Astrocyte of the cerebellum (primary cell): ENCODE measurements around the gene LRTM1.

Experiments used
- DNase-seq: peaks from one replicate; pipeline ENCODE4 v3.0.0-alpha.2; 2011; ENCODE audit warnings: low read depth
- H3K4me3 ChIP-seq: 2 replicates; pipeline ENCODE4 v1.5.1; 2011; ENCODE audit warnings: mild to moderate bottlenecking, low read depth, low read length, moderate library complexity
- in situ Hi-C: cut with HindIII; loops from 2 replicates; pipeline ENCODE4 v1.10.0; 2017; ENCODE audit warnings: low sequenced_read_pairs
- TF ChIP-seq, protein P1 (sequence below): IDR thresholded peaks from 2 replicates; pipeline ENCODE4 v1.5.1; 2012; ENCODE audit warnings: low read length, low read depth, moderate library complexity, mild to moderate bottlenecking; ENCODE audit errors: missing control alignments

The LRTM1 gene

DNA sequence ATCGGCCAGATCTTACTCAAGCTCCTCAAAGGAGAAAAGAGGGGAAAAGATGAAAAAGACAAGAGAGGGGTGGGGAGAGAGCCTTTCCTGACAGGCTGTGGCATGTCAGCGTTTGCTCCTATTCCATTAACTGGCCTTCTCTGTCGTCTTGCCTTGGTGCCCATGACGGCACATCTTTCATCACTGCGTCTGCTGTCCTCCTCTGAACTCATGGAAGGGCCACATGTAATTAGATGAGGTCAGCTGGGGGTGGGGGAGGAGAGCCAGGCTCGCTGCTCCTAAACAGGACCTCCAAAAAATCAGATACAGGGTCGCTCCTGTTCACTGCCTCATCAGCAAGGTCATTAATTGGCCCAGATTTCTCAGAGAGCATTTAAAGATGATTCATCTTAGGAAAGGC lies 49.7 kb downstream of the LRTM1 start:
- TF ChIP-seq, protein P1, sequence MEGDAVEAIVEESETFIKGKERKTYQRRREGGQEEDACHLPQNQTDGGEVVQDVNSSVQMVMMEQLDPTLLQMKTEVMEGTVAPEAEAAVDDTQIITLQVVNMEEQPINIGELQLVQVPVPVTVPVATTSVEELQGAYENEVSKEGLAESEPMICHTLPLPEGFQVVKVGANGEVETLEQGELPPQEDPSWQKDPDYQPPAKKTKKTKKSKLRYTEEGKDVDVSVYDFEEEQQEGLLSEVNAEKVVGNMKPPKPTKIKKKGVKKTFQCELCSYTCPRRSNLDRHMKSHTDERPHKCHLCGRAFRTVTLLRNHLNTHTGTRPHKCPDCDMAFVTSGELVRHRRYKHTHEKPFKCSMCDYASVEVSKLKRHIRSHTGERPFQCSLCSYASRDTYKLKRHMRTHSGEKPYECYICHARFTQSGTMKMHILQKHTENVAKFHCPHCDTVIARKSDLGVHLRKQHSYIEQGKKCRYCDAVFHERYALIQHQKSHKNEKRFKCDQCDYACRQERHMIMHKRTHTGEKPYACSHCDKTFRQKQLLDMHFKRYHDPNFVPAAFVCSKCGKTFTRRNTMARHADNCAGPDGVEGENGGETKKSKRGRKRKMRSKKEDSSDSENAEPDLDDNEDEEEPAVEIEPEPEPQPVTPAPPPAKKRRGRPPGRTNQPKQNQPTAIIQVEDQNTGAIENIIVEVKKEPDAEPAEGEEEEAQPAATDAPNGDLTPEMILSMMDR, result no peak
- no peak for DNase-seq
- in situ Hi-C loops, result no loop called here
- no peak overlapping the region for H3K4me3 ChIP-seq

DNA sequence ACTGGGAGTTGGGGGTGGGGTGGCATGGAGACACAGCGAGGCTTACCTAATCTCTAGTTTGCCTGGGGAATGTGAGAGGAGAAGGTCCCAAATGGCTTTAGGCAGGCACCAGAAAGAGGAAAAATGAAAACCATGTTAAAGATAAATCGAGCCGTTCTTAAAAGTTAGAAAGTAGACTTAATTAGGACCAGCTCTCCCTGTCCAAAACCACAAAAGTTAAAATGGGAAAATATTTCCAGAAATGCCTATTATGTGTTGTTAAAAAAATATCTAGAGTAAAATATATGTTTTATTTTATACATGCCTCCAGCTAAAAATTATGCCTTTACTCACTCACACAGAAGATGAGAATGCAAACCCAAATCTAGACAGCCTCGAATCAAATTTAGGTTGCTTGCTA lies 50.1 kb downstream of the LRTM1 start:
- no peak for DNase-seq
- TF ChIP-seq, protein P1, result no peak
- H3K4me3 ChIP-seq, result no peak overlapping the region
- in situ Hi-C loops, result no loop called here

DNA sequence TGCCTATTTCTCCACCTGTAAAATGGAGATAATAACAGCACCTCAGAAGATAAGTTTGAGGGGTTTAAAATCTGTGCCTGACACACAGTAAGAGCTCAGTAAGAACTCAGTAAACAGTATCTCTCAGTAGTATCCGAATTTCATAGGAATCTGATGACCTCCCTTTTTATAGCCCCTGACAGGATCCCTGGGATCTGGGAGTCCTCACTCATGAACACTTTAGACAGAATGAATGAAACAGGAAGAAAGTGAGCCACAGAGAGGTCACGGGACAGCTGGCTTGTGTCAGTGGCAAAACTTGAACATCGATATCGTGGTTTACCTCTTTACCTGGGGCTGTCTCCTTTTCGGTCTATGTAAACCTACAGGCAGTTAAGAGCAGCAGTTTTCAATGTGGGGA lies 51.2 kb downstream of the LRTM1 start:
- in situ Hi-C loops, result no loop called here
- TF ChIP-seq, protein P1, result no peak
- H3K4me3 ChIP-seq, result no peak overlapping the region
- DNase-seq, result no peak

DNA sequence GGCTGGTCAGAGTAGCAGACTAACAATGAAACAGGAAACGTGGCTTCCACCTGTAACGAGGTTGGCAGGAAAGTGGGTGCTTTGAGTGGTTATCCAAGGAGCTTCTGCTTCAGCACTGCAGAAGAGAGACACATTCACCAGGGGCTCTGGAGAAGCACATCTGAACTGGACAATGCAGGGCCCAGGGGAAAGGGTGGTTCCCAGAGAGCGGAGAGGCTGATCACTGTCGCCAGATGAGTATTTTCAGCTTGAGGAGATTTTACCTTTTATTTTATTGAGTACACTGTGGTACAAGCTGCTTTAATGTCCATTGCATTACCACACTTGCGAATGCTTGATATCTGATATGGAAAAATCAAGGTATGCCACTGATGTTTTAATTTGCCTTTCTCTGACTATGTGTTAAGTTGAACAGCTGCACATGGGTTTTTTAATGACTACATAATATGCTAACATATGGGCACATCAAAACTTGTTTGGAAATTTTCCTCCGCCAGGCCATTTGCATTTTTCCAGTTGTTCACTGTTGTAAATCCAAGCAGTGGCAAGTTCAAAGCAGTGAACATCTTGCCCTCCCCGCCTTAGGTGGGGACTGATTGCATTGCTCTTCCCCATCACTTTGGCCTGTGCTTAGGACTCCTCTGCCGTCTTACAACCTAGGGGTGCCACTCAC lies 52.1 kb downstream of the LRTM1 start:
- TF ChIP-seq, protein P1, result no peak

DNA sequence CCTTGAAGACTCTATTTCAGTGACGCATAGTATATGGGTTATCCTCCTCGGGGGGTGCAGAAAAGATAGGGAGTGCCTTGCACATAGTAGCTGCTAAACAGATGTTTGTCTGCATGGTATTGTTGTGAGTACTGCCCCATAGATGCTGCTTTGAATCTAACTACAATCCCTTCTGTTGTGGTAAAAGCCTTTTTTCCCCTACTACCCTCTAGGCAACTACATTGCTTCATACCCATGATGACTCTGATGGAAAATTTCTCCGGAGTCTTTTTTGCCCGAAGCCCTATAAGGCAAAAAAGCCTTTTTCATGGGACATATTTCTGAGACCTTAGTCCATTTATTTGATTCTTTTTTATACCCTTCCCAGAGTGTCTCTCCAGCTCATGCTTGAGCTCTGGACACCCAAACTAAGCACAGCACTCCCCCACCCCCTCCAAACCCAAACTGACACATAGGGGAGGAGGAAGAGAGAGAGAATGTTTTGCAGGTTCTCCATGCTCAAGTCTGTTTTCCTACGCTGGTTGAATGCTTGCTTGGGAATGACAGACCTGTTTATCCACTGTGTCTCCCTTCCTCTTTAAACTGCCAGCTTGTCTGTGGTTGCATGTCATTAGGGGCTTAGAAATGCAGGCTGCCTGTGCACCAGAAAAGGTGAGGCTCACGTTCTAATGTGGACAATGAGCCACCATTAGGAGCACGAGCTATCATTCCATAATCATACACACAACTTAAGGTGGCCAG lies 52.9 kb downstream of the LRTM1 start:
- no peak overlapping the region for H3K4me3 ChIP-seq
- TF ChIP-seq, protein P1, result no peak
- in situ Hi-C loops, result loop anchor here (25.0 kb wide), 2 partner anchors 612 to 862 kb away; partner anchors contain the start of gene WNT5A
- DNase-seq, result no peak

More for the DNA sequence above, 52.1 kb downstream of the LRTM1 start:
- in situ Hi-C loops, result no loop called here
- DNase-seq, result no peak
- no peak overlapping the region for H3K4me3 ChIP-seq

DNA sequence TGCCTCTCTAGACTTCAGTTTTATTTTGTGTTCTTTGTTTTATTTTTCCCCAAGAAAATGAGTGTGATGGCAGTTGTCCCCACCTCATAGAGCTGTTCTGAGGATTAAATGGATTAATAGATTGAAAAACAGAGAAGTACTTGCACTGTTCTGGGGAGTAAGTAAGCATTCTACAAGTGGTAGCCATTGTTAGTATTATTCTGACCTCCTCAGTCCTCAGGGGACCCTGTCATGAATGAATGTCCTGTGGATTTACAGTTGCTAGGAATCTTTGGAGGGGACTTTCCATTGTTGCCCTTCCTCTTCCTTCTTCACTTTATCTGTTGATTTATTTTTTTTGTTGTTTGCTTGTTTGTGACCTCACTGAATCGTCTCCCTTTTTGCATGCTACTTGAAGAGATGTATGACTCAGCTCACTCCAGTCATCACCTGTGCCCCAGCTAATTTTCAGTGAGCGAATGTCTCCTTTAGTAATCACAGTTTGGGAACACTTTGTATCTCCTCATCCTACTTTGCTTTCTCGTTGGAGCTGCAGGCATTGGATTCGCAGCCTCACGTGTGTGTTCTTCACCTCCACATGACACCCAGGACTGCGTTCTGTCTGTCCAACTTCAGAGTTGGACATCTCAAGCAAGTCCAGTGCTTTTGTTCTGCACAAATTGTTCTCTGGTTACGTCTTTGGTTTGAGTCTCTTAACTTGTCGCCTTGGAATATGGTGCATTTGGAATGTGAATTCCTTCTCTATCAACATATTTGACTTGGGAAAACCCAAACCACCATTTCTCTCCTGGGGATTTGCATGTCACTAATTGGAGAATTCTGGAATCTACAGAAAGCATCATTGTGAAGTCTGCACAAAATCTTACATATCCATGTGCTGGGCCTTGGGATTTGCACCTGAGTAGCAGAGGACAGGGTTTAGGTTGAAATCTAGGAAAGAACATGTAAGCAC lies 54.5 kb downstream of the LRTM1 start:
- in situ Hi-C loops, result loop anchor here (25.0 kb wide), 2 partner anchors 614 to 864 kb away; partner anchors contain the start of gene WNT5A
- no peak overlapping the region for H3K4me3 ChIP-seq
- TF ChIP-seq, protein P1, result no peak
- no peak for DNase-seq
